Stimulated activated naive CD8-positive, alpha-beta T cell treated with anti-CD3 and anti-CD28 coated beads, Interleukin-15, Interleukin-2, amounts not matched to agents 100 U/mL and 50 U/mL, for 24 hours (primary cell): ENCODE measurements around the gene BPIFB3.

Source experiments
- ATAC-seq: fragments of 150-1000 bp; cut with Tn5 transposase; one replicate; pipeline ENCODE4 v1.10.0; 2021
- DNase-seq: peaks from one replicate; pipeline ENCODE4 v3.0.0; 2021

Gene BPIFB3, protein sequence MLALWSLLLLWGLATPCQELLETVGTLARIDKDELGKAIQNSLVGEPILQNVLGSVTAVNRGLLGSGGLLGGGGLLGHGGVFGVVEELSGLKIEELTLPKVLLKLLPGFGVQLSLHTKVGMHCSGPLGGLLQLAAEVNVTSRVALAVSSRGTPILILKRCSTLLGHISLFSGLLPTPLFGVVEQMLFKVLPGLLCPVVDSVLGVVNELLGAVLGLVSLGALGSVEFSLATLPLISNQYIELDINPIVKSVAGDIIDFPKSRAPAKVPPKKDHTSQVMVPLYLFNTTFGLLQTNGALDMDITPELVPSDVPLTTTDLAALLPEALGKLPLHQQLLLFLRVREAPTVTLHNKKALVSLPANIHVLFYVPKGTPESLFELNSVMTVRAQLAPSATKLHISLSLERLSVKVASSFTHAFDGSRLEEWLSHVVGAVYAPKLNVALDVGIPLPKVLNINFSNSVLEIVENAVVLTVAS

GRCh38 chr20:33053291-33054106, at the start of gene BPIFB3:
Gene BPIFB3 (plus strand): TSS chr20:33053903. CDS start chr20:33055436, 1,533 bp downstream.
- no peak for DNase-seq
- no peak for ATAC-seq

- DNase-seq (no peak), ATAC-seq (no peak)
Measured at GRCh38 chr20:33004141-33004751, 49.5 kb upstream of the BPIFB3 start, which contains the start of gene SUN5. Gene SUN5 (minus strand): TSS chr20:33004433. CDS start chr20:33004340, 93 bp downstream.

GRCh38 chr20:33005132-33005566, 48.6 kb upstream of the BPIFB3 start:
- DNase-seq (peak; percentile 31), ATAC-seq (no peak)

DNA sequence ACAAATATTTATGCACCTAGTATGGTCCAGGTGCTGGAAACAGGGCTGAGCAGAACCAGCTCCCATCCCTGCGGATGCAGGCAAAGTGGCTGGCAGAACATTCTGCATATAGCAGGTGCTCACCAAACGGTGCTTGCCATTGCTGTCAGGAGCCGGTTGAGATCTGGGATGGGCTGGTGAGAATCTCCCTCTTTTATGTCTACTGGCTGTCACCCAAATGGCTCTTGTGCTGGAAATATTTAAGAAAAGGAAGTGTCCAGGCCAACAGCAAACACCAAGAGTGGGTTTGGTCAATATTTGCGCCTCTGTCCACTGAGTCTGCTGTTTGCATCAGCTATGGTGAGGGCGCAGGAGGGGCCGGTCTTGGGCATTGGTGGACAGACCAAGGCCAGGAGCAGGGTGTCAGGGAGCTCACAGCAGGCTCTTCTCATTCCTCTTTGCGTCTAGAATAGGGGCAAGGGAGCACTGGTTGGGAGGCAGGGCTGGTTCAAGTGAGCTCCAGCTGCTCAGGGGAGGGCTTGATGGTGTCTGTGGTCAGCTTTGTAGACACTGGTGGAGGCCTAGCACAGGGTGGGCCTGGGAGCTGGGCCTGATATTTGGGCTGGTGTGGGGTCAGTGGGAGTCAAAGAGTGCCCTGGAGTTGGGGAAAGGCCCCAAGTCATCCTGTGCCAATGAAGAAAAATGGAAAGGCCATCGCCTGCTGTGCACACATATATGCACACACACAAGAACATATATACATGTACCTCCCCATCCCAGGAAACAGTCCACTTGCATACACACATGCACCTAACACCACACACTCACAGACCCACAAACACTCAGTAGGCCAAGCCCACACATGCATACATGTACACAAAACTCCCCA, 47.6 kb upstream of the BPIFB3 start:
- ATAC-seq, result no peak

GRCh38 chr20:33006776-33007375, 46.8 kb upstream of the BPIFB3 start:
- no peak for ATAC-seq

More for the DNA sequence above, 47.6 kb upstream of the BPIFB3 start:
- DNase-seq, result no peak

GRCh38 chr20:33007376-33008335, 46.0 kb upstream of the BPIFB3 start, which contains the start of gene BPIFB2:
Gene BPIFB2 (plus strand): TSS chr20:33007704. CDS start chr20:33008575, 871 bp downstream.
- DNase-seq, result no peak
- ATAC-seq, result no peak

More at GRCh38 chr20:33006776-33007375, 46.8 kb upstream of the BPIFB3 start:
- DNase-seq, result no peak

- DNase-seq (no peak), ATAC-seq (no peak)
Measured at GRCh38 chr20:33008336-33009213, 45.1 kb upstream of the BPIFB3 start.

DNA sequence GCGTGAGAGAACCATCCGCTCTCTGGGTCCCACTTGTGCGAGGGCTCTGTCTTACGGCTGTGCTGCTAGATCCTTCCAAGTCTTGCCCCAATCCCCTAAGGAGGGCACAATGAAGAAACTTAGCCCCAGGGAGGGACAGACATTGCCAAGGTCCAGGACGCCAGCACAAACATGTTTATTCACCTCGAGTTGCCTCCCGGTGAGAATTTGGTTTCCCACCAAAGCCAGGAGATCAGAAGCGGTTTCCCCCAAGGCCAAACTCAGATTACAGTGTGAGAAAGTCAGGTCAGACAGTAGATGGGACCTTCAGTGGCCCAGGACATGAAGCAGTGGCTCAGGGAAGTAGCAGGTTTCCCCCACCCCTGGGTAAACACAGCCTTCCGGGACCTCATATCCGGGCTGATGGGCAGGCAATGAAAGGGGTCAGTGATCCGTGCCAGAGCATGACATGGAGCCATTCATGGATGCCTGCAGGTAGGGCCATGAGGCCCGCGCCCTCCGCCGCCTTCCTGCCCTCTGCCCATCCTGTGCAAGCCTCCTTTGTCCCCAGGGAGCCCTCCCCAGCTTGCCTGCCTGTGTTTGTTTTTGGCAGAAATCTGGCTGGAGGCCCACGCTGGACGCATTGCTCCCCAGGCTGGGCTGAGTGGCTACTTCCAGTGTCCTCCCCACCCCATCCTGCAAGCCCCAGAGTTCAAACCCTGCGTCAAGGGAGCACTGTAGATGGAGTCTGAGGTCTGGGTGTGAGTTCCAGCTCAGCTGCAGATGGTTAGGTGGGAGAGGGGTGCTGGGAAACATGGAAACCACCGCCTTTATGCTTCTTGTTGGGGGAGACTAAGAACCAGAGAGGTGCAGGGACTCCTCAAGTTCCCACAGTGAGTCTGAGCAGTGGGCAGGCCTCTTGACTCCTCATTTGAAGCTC, 44.2 kb upstream of the BPIFB3 start:
- DNase-seq (no peak), ATAC-seq (no peak)

GRCh38 chr20:33010133-33010504, 43.6 kb upstream of the BPIFB3 start:
- no peak for DNase-seq
- no peak for ATAC-seq

GRCh38 chr20:33010674-33011449, 42.8 kb upstream of the BPIFB3 start:
- no peak for DNase-seq
- ATAC-seq, result no peak

GRCh38 chr20:33012327-33013189, 41.1 kb upstream of the BPIFB3 start:
- ATAC-seq, result no peak
- no peak for DNase-seq

- DNase-seq (no peak), ATAC-seq (no peak)
Measured at GRCh38 chr20:33013701-33014326, 39.9 kb upstream of the BPIFB3 start.

GRCh38 chr20:33014336-33015113, 39.2 kb upstream of the BPIFB3 start:
- ATAC-seq (no peak), DNase-seq (no peak)

GRCh38 chr20:33015114-33015484, 38.6 kb upstream of the BPIFB3 start:
- ATAC-seq (no peak), DNase-seq (no peak)
